Stimulated activated CD4-positive, alpha-beta T cell treated with anti-CD3 and anti-CD28 coated beads, Interleukin-4, amount 100 ng/mL, for 4 hours (primary cell): ENCODE results near the gene GRIA4.
"Not testable (repeated sequence)": the region's sequence is repeated elsewhere in the genome, so short reads cannot be mapped to it uniquely, and the experiment has no call there.

Experiments used
- DNase-seq, 2 experiments: peaks; one replicate each; pipeline ENCODE4 v3.0.0-alpha.2; 2020

Gene GRIA4

DNA sequence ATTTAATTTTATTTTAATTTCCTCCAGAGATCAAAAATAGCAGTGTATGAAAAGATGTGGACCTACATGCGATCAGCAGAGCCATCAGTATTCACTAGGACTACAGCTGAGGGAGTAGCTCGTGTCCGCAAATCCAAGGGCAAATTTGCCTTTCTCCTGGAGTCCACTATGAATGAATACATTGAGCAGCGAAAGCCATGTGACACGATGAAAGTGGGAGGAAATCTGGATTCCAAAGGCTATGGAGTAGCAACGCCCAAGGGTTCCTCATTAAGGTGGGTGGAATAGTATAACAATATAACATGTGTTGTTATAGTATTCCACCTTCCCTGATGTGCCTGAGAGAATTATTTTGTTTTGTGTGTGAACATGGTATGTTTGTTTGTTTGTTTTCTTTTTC is 323.8 kb downstream of the GRIA4 start:
- no peak for DNase-seq

DNA sequence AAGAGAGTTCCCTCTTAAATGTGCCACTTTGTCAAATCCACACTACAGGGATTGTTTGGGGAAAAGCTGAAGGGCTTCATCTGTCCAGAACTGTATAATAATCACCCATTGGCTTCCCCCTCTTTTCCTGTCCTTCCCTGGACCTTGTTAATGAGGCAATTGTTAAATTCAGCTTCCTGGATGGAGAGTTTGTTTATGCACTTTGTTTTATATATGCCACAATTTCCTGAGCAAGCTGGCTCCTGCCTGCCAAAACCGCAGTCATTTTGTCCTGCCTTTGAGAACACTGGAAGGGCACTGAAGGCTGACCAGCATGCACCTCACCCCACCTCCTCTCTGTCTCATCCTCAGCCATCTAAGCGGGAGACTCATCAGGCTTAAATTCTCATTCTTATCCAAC is 325.9 kb downstream of the GRIA4 start:
- DNase-seq, result no peak

GRCh38 chr11:105937331-105937730 is 327.5 kb downstream of the GRIA4 start:
- DNase-seq, result no peak

- no peak for DNase-seq
Measured at GRCh38 chr11:105937738-105938137, 327.9 kb downstream of the GRIA4 start.

DNA sequence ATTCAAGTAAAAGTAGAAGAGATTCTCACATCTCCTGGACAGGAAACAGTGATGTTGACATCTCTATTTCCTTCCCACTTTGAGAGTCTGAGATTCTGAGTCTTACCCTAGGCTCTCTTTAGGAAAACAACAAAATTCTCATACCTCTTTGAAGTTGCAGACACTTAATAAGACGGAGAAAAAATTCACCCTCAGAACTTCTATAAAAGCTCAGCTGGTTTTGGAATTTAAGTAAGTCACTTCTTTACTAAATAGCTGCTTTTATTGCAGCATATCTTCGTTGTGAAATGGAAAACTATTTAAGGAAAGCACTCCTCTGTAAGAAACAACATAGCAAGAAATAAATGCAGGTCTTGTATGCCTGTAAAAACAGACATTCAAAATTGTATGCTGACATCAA is 333.0 kb downstream of the GRIA4 start:
- no peak for DNase-seq

GRCh38 chr11:105948918-105949590 is 339.2 kb downstream of the GRIA4 start:
- no peak for DNase-seq

DNA sequence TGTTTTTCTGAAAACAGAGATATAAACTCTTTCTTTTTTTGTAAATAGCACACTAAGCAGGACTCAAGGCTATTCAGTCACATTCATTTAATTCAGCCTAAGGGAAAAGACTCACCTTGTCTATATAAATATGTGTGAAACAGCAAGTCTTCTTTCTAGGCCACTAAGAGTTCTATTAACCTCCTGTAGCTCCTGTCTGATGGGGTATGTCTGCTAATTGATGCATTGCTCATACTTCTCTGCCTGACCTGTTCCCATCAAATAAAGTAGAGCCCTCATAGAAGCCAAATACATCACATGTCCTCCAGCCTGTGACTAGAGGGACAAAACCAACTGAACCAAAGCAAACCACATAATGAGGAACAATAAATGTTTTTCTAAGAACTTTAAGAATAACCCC is 344.0 kb downstream of the GRIA4 start:
- no peak for DNase-seq

- no peak for DNase-seq
Measured at GRCh38 chr11:105960252-105961245, 350.7 kb downstream of the GRIA4 start.

GRCh38 chr11:105968021-105968697 is 358.3 kb downstream of the GRIA4 start:
- no peak for DNase-seq

DNA sequence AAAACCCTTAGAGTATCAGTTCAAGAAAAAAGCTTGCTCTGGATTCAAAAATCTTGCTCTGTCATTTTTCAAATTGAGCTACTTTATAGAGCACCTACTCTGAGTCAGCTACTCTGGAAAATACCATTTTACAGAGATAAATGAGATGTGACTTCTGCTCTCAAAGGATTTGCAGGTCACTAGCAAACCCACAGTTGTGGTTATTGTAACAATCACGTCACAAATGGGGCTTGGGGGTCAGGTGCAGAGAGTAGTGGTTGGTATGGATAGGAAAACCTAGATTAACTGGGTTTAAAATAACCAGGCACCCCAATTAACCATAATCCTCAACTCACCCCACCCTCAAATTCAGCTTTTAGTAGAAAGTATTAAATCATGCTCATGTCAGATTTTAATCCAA is 359.9 kb downstream of the GRIA4 start:
- no peak for DNase-seq

GRCh38 chr11:105975128-105975527 is 365.3 kb downstream of the GRIA4 start:
- DNase-seq, result no peak

- no peak for DNase-seq
Measured at GRCh38 chr11:105979997-105980703, 370.3 kb downstream of the GRIA4 start.

GRCh38 chr11:105986554-105986953 is 376.7 kb downstream of the GRIA4 start:
- DNase-seq, result no peak

- no peak for DNase-seq
Measured at GRCh38 chr11:105988197-105988596, 378.3 kb downstream of the GRIA4 start.

DNA sequence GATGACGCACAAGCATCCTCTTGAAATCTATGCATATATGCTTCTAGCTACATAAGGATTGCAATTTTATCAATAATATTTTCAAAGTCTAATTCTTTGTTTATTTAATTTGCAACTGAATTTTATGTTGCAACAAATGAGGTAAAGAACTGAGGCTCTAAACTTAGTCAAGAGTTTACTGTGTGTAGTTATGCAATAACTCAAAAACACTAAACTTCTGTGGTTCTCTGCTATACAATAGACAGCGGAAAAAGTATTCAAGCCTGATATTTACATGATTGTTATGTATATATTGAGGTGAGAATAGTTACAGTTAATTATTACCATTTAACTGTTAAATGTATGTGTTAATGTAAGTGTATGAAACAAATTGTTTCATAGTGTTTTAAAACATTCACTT is 379.3 kb downstream of the GRIA4 start:
- DNase-seq, result no peak

- no peak for DNase-seq
Measured at GRCh38 chr11:105991888-105992287, 382.0 kb downstream of the GRIA4 start.

- no peak for DNase-seq
Measured at GRCh38 chr11:106001304-106002012, 391.6 kb downstream of the GRIA4 start.

GRCh38 chr11:106003094-106003493 is 393.2 kb downstream of the GRIA4 start:
- DNase-seq, result not testable (repeated sequence)

GRCh38 chr11:106011481-106011880 is 401.6 kb downstream of the GRIA4 start:
- DNase-seq, result no peak

DNA sequence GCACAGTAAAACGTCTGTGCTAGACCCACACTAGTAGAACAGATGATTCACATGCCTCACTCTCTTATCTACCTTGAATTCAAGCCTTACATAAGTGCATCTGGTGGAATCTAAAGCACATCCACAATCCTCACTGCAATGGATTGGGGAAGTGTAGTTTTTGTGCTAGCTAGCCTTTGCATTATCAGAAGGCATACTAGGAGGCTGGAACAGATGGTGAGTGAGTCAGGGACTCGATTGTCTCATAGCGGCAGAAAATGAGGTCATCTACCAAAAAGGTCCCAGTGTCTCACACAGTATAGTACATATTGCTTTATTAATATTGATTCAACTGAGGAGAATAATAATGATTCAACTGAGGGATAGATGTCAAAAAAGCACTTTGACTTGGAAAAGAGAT is 402.9 kb downstream of the GRIA4 start:
- no peak for DNase-seq

DNA sequence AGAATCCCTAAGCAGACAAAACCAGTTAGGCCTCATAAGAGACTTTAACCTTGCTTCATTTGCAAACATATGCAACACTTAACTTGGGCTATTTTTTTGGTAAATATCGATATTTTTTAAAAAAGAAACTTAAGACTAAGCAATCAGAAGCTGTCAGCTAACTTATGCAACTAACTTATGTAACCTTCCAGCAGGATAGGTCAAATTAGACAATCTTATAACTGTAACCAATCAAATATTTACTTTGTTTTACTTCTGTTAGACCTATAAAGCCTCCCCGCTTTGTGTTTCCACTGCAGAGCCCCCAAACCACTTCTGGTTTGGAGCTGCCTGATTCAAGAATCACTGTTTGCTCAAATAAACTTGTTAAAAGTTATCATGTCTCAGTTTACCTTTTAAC is 404.2 kb downstream of the GRIA4 start:
- DNase-seq, result no peak

- no peak for DNase-seq
Measured at GRCh38 chr11:106014620-106015019, 404.7 kb downstream of the GRIA4 start.
